HCT116 (cell line): ENCODE results near the gene RAP1GAP2. TPM values are rescaled to one million over a fixed set of nuclear protein-coding genes. Genes with fewer than 3 reads are reported as not detected.

Experiments
- ATAC-seq: fragments of 200-7000 bp; cut with Tn5 transposase; 2 replicates; pipeline ENCODE4 v1.9.1; 2020; ENCODE audit warnings: mild to moderate bottlenecking, moderate library complexity
- BruUV-seq: library from RNA; stranded (reverse); fragments of 400-500 nt; replicated peaks from 2 replicates; lab custom pipeline; 2021; lab: Mats Ljungman, UMichigan
- CTCF ChIA-PET: fragments of 300-600 bp; sonication (Branson Sonifier 250); formaldehyde crosslinking; loops from one replicate; lab custom pipeline; 2021; ENCODE audit warnings: antibody characterized with exemption; lab: Charles Lee
- POLR2A ChIA-PET: fragments of 300-600, 350-600 bp; sonication (Branson Sonifier 250); formaldehyde crosslinking; loops from one replicate; lab custom pipeline; 2021; ENCODE audit warnings: antibody characterized with exemption; lab: Charles Lee
- RAD21 ChIA-PET, 2 experiments: fragments of 300-600 bp; sonication (Branson Sonifier 250); formaldehyde crosslinking; loops; one replicate each; lab custom pipeline; 2023; ENCODE audit warnings: low total read pairs in 2 of 2; ENCODE audit not compliant: uncharacterized antibody in 2 of 2, unreplicated experiment in 2 of 2, low non-redundant PET in 1 of 2; lab: Charles Lee
- DNase-seq: peaks from one replicate; pipeline ENCODE4 v3.0.0-alpha.2; 2010; ENCODE audit warnings: low read depth, low spot score
- H2AFZ ChIP-seq: fragments of 200-600 bp; shearing (Covaris generic), sonication (generic); 2 replicates; pipeline ENCODE4 v1.6.1; 2017; ENCODE audit warnings: low read depth, mixed run types, mixed read lengths, antibody characterized with exemption, low read length; ENCODE audit not compliant: poor library complexity, severe bottlenecking
- H3K27ac ChIP-seq: 2 replicates; pipeline ENCODE4 v1.5.1; 2012; ENCODE audit warnings: low read depth, low read length
- H3K27me3 ChIP-seq: fragments of 200-600 bp; sonication (generic); 2 replicates; pipeline ENCODE4 v1.6.1; 2016; ENCODE audit warnings: mixed run types, low read length, mixed read lengths; ENCODE audit not compliant: insufficient read depth
- H3K36me3 ChIP-seq, 2 experiments: fragments of 200-500 bp in 1 of 2; fragments of 200-600 bp in 1 of 2; sonication (Bioruptor generic) in 1 of 2; sonication (generic) in 1 of 2; 2 replicates each; pipeline versions ENCODE4 v1.5.1 to v1.6.1; 2014 to 2016; ENCODE audit warnings: low read length in 2 of 2, inconsistent platforms in 1 of 2, mixed read lengths in 1 of 2, mixed run types in 1 of 2; ENCODE audit not compliant: insufficient read depth in 2 of 2, control insufficient read depth in 1 of 2
- H3K4me1 ChIP-seq, 2 experiments: fragments of 200-600 bp in 1 of 2; sonication (generic) in 1 of 2; 2 replicates each; pipeline versions ENCODE4 v1.5.1 to v1.6.1; 2012 to 2017; ENCODE audit warnings: low read length in 2 of 2, inconsistent platforms in 1 of 2, mild to moderate bottlenecking in 1 of 2, mixed read lengths in 1 of 2, mixed run types in 1 of 2, moderate library complexity in 1 of 2; ENCODE audit not compliant: insufficient read depth in 2 of 2, control insufficient read depth in 1 of 2
- H3K4me2 ChIP-seq: fragments of 200-600 bp; sonication (generic); 2 replicates; pipeline ENCODE4 v1.6.1; 2017; ENCODE audit warnings: mixed run types, low read length, mixed read lengths
- H3K4me3 ChIP-seq, 2 experiments: fragments of 200-600 bp in 1 of 2; sonication (generic) in 1 of 2; replicated peaks in 1 of 2; 2 replicates each; pipeline ENCODE4 v1.5.1; 2011 to 2016; ENCODE audit warnings: low read length in 2 of 2, control low read depth in 1 of 2, low read depth in 1 of 2, mild to moderate bottlenecking in 1 of 2, mixed read lengths in 1 of 2, mixed run types in 1 of 2
- H3K79me2 ChIP-seq: fragments of 200-600 bp; sonication (generic); 2 replicates; pipeline ENCODE4 v1.6.1; 2017; ENCODE audit warnings: mild to moderate bottlenecking, mixed run types, low read length, moderate library complexity, mixed read lengths; ENCODE audit not compliant: insufficient read depth
- H3K9ac ChIP-seq: fragments of 200-600 bp; sonication (generic); 2 replicates; pipeline ENCODE4 v1.6.1; 2016; ENCODE audit warnings: low read length, mixed read lengths
- H3K9me2 ChIP-seq: fragments of 200-600 bp; sonication (generic), shearing (Covaris generic); 2 replicates; pipeline ENCODE4 v1.6.1; 2017; ENCODE audit warnings: mixed run types, mild to moderate bottlenecking, moderate library complexity; ENCODE audit not compliant: insufficient read depth
- H3K9me3 ChIP-seq, 2 experiments: fragments of 200-500 bp in 1 of 2; fragments of 200-600 bp in 1 of 2; sonication (Bioruptor generic) in 1 of 2; sonication (generic) in 1 of 2; 2 replicates each; pipeline ENCODE4 v1.6.1; 2014 to 2017; ENCODE audit warnings: low read length in 2 of 2, mixed read lengths in 2 of 2, inconsistent platforms in 1 of 2, low read depth in 1 of 2, mild to moderate bottlenecking in 1 of 2, mixed run types in 1 of 2, moderate library complexity in 1 of 2; ENCODE audit not compliant: control insufficient read depth in 1 of 2, insufficient read depth in 1 of 2
- H4K20me1 ChIP-seq: fragments of 200-600 bp; sonication (generic), shearing (Covaris generic); 2 replicates; pipeline ENCODE4 v1.6.1; 2017; ENCODE audit warnings: mixed run types, mild to moderate bottlenecking, moderate library complexity; ENCODE audit not compliant: insufficient read depth
- ATF3 ChIP-seq: IDR thresholded peaks from 2 replicates; pipeline ENCODE4 v1.6.1; 2012
- CBX3 ChIP-seq: IDR thresholded peaks from 2 replicates; pipeline ENCODE4 v1.6.1; 2012; ENCODE audit warnings: low read depth
- CEBPB ChIP-seq: IDR thresholded peaks from 2 replicates; pipeline ENCODE4 v1.6.1; 2012; ENCODE audit warnings: low read depth
- CTCF ChIP-seq, 3 experiments: fragments of 200-600 bp in 1 of 3; sonication (generic) in 1 of 3; IDR thresholded peaks in 2 of 3; conservative IDR thresholded peaks in 1 of 3; 2 replicates each; pipeline ENCODE4 v1.5.1; 2012 to 2017; ENCODE audit warnings: low read depth in 2 of 3, low read length in 2 of 3, antibody characterized with exemption in 1 of 3, borderline replicate concordance in 1 of 3, control low read depth in 1 of 3, mild to moderate bottlenecking in 1 of 3, mixed read lengths in 1 of 3, mixed run types in 1 of 3, moderate library complexity in 1 of 3; ENCODE audit not compliant: insufficient read depth in 1 of 3
- EGR1 ChIP-seq: IDR thresholded peaks from 2 replicates; pipeline ENCODE4 v1.6.1; 2012; ENCODE audit warnings: low read depth
- ELF1 ChIP-seq: IDR thresholded peaks from 2 replicates; pipeline ENCODE4 v1.6.1; 2012; ENCODE audit warnings: low read depth, borderline replicate concordance
- EZH2phosphoT487 ChIP-seq: fragments of 200-600 bp; IDR thresholded peaks from 2 replicates; pipeline ENCODE4 v1.6.1; 2018; ENCODE audit warnings: antibody characterized with exemption, borderline replicate concordance
- FOSL1 ChIP-seq: IDR thresholded peaks from 2 replicates; pipeline ENCODE4 v1.6.1; 2012; ENCODE audit warnings: low read depth
- JUND ChIP-seq: IDR thresholded peaks from 2 replicates; pipeline ENCODE4 v1.6.1; 2012
- POLR2A ChIP-seq: IDR thresholded peaks from 2 replicates; pipeline ENCODE4 v1.7.0; 2011; ENCODE audit warnings: borderline replicate concordance; ENCODE audit not compliant: insufficient read depth, insufficient read length; ENCODE audit errors: extremely low read depth
- RAD21 ChIP-seq: IDR thresholded peaks from 2 replicates; pipeline ENCODE4 v1.6.1; 2012; ENCODE audit warnings: low read depth, mild to moderate bottlenecking
- REST ChIP-seq: IDR thresholded peaks from 2 replicates; pipeline ENCODE4 v1.6.1; 2012; ENCODE audit warnings: low read depth
- SIN3A ChIP-seq: IDR thresholded peaks from 2 replicates; pipeline ENCODE4 v1.6.1; 2012; ENCODE audit warnings: low read depth
- SP1 ChIP-seq: IDR thresholded peaks from 2 replicates; pipeline ENCODE4 v1.6.1; 2012; ENCODE audit warnings: low read depth
- SRF ChIP-seq: IDR thresholded peaks from 2 replicates; pipeline ENCODE4 v1.6.1; 2012; ENCODE audit warnings: low read depth
- TCF7L2 ChIP-seq: IDR thresholded peaks from 2 replicates; pipeline ENCODE4 v1.7.0; 2011; ENCODE audit warnings: borderline replicate concordance, inconsistent platforms; ENCODE audit not compliant: insufficient read depth, insufficient read length; ENCODE audit errors: extremely low read depth
- ZBTB33 ChIP-seq: IDR thresholded peaks from 2 replicates; pipeline ENCODE4 v1.6.1; 2011; ENCODE audit warnings: mild to moderate bottlenecking, low read length, moderate library complexity; ENCODE audit not compliant: insufficient replicate concordance; ENCODE audit errors: extremely low read depth
- ZFX ChIP-seq: fragments of 450-650 bp; IDR thresholded peaks from 2 replicates; pipeline ENCODE4 v1.6.1; 2017
- ZNF274 ChIP-seq: fragments of 200-500 bp; sonication (Bioruptor generic); IDR thresholded peaks from 2 replicates; pipeline ENCODE4 v1.6.1; 2014; ENCODE audit warnings: mild to moderate bottlenecking, low read depth, low read length, inconsistent platforms
- intact Hi-C: fragments of 100-400 bp; cut with micrococcal nuclease; formaldehyde crosslinking; loops from 2 replicates; pipeline ENCODE4 v1.10.0; 2022
- total RNA-seq: library from RNA; stranded (reverse); gene quantifications from one replicate; pipeline ENCODE4 v1.2.1, GENCODE V29; 2021; ENCODE audit not compliant: unreplicated experiment

Gene RAP1GAP2
- total RNA-seq, 1 experiment from 2014 or later: 54.6 TPM

GRCh38 chr17:2821868-2822267, 25.6 kb downstream of the RAP1GAP2 start:
- Histone ChIP-seq H3K27ac (no peak overlapping the region), H3K4me3 (no peak overlapping the region), H3K4me1 (no peaks in the 10 kb centered on the region), H2AFZ (no peak overlapping the region), H3K9me3 (no peaks in the 10 kb centered on the region), H3K79me2 (no peaks in the 10 kb centered on the region), H3K36me3 (no peaks in the 10 kb centered on the region), H3K9me2 (no peaks in the 10 kb centered on the region), H3K9ac (no peak overlapping the region), H3K4me2 (no peak overlapping the region), H4K20me1 (no peaks in the 10 kb centered on the region), H3K27me3 (no peaks in the 10 kb centered on the region)
- no peak for DNase-seq
- POLR2A ChIA-PET: no interaction called here
- no peak for ATAC-seq
- intact Hi-C loops: no loop called here
- CTCF ChIA-PET: interaction anchor here (0.7 kb wide), 1 partner anchor 740 kb away, joined by 4 read pairs; no protein-coding TSS in a partner anchor
- TF ChIP-seq EGR1 (no peak), EZH2phosphoT487 (no peak), ZBTB33 (no peak), CBX3 (no peak), POLR2A (no peak), RAD21 (no peak), SIN3A (no peak), ELF1 (no peak), SRF (no peak), ZNF274 (no peak), FOSL1 (no peak), CTCF (IDR thresholded peaks at IDR 0.05 in 2 of 3, conservative IDR thresholded peaks at IDR 0.05 in 1 of 3; ENCODE audit: borderline replicate concordance in 1 of 3, insufficient read depth in 1 of 3, low read depth in 2 of 3, low read length in 2 of 3) (no peak), ZFX (no peak), TCF7L2 (no peak), SP1 (no peak), REST (no peak), JUND (no peak), ATF3 (no peak), CEBPB (no peak)
- RAD21 ChIA-PET: no interaction called here
- no TSS peak for BruUV-seq
